ENCODE measurements around the gene MPC1.

GRCh38 chr6:166341977-166342348 lies 40.8 kb downstream of the MPC1 start:
- TF ChIP-seq MXI1 (conservative IDR thresholded peaks at IDR 0.05; ENCODE audit: poor library complexity, severe bottlenecking) = no peak
- TF ChIP-seq, protein P1, sequence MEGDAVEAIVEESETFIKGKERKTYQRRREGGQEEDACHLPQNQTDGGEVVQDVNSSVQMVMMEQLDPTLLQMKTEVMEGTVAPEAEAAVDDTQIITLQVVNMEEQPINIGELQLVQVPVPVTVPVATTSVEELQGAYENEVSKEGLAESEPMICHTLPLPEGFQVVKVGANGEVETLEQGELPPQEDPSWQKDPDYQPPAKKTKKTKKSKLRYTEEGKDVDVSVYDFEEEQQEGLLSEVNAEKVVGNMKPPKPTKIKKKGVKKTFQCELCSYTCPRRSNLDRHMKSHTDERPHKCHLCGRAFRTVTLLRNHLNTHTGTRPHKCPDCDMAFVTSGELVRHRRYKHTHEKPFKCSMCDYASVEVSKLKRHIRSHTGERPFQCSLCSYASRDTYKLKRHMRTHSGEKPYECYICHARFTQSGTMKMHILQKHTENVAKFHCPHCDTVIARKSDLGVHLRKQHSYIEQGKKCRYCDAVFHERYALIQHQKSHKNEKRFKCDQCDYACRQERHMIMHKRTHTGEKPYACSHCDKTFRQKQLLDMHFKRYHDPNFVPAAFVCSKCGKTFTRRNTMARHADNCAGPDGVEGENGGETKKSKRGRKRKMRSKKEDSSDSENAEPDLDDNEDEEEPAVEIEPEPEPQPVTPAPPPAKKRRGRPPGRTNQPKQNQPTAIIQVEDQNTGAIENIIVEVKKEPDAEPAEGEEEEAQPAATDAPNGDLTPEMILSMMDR (IDR thresholded peaks at IDR 0.05; ENCODE audit: poor library complexity, severe bottlenecking) = no peak
- TF ChIP-seq EP300 (conservative IDR thresholded peaks at IDR 0.05; ENCODE audit: poor library complexity, severe bottlenecking) = no peak
- no peak for TF ChIP-seq POLR2AphosphoS5 (IDR thresholded peaks at IDR 0.05)
- TF ChIP-seq EZH2 (IDR thresholded peaks at IDR 0.05; ENCODE audit: borderline replicate concordance, insufficient read depth, low read length, poor library complexity, severe bottlenecking) = no peak
- peak; percentile 12 for TF ChIP-seq SMC3 (conservative IDR thresholded peaks at IDR 0.05; ENCODE audit: poor library complexity)
- TF ChIP-seq TAF1 (IDR thresholded peaks at IDR 0.05; ENCODE audit: low read depth) = no peak
- no peak for TF ChIP-seq RAD21 (conservative IDR thresholded peaks at IDR 0.05)
- TF ChIP-seq, protein P2, sequence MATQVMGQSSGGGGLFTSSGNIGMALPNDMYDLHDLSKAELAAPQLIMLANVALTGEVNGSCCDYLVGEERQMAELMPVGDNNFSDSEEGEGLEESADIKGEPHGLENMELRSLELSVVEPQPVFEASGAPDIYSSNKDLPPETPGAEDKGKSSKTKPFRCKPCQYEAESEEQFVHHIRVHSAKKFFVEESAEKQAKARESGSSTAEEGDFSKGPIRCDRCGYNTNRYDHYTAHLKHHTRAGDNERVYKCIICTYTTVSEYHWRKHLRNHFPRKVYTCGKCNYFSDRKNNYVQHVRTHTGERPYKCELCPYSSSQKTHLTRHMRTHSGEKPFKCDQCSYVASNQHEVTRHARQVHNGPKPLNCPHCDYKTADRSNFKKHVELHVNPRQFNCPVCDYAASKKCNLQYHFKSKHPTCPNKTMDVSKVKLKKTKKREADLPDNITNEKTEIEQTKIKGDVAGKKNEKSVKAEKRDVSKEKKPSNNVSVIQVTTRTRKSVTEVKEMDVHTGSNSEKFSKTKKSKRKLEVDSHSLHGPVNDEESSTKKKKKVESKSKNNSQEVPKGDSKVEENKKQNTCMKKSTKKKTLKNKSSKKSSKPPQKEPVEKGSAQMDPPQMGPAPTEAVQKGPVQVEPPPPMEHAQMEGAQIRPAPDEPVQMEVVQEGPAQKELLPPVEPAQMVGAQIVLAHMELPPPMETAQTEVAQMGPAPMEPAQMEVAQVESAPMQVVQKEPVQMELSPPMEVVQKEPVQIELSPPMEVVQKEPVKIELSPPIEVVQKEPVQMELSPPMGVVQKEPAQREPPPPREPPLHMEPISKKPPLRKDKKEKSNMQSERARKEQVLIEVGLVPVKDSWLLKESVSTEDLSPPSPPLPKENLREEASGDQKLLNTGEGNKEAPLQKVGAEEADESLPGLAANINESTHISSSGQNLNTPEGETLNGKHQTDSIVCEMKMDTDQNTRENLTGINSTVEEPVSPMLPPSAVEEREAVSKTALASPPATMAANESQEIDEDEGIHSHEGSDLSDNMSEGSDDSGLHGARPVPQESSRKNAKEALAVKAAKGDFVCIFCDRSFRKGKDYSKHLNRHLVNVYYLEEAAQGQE (IDR thresholded peaks at IDR 0.05; ENCODE audit: borderline replicate concordance) = no peak
